Neuronal stem cell (in vitro differentiated cells): ENCODE measurements around the gene RETREG3.

ENCODE experiments used
- DNase-seq: peaks from one replicate; pipeline ENCODE4 v3.0.0-alpha.2; 2013; ENCODE audit warnings: low spot score
- H2AFZ ChIP-seq: one replicate; pipeline ENCODE4 v1.6.1; 2013; ENCODE audit warnings: mild to moderate bottlenecking, low read length, inconsistent platforms
- H2AK5ac ChIP-seq: 2 replicates; pipeline ENCODE4 v1.6.1; 2013; ENCODE audit warnings: low read depth, mild to moderate bottlenecking, inconsistent platforms, low read length, moderate library complexity, mixed read lengths
- H2BK120ac ChIP-seq: 2 replicates; pipeline ENCODE4 v1.6.1; 2013; ENCODE audit warnings: low read depth, mild to moderate bottlenecking, inconsistent platforms, low read length, moderate library complexity, mixed read lengths
- H2BK12ac ChIP-seq: one replicate; pipeline ENCODE4 v1.6.1; 2013; ENCODE audit warnings: low read length, inconsistent platforms
- H2BK15ac ChIP-seq: 2 replicates; pipeline ENCODE4 v1.6.1; 2013; ENCODE audit warnings: mild to moderate bottlenecking, low read length, inconsistent platforms, mixed read lengths
- H2BK5ac ChIP-seq: one replicate; pipeline ENCODE4 v1.6.1; 2013; ENCODE audit warnings: inconsistent platforms, mild to moderate bottlenecking, low read length, moderate library complexity
- H3K14ac ChIP-seq: one replicate; pipeline ENCODE4 v1.6.1; 2013; ENCODE audit warnings: low read length, inconsistent platforms
- H3K18ac ChIP-seq: 2 replicates; pipeline ENCODE4 v1.6.1; 2013; ENCODE audit warnings: low read length, inconsistent platforms
- H3K23ac ChIP-seq: 2 replicates; pipeline ENCODE4 v1.6.1; 2013; ENCODE audit warnings: low read depth, mild to moderate bottlenecking, mixed read lengths, low read length, inconsistent platforms; ENCODE audit not compliant: poor library complexity
- H3K27ac ChIP-seq: replicated peaks from 3 replicates; pipeline ENCODE4 v1.5.1; 2013; ENCODE audit warnings: low read length, inconsistent platforms
- H3K27me3 ChIP-seq, 3 experiments: 2 replicates each; pipeline ENCODE4 v1.6.1; 2013; ENCODE audit warnings: low read length in 3 of 3, mild to moderate bottlenecking in 2 of 3, inconsistent platforms in 1 of 3, low read depth in 1 of 3, mixed read lengths in 1 of 3, moderate library complexity in 1 of 3; ENCODE audit not compliant: control insufficient read depth in 3 of 3, insufficient read depth in 3 of 3
- H3K36me3 ChIP-seq, 2 donors: replicated peaks in 1 of 2; 2 replicates each; pipeline ENCODE4 v1.6.1; 2013; ENCODE audit warnings: low read length in 2 of 2; ENCODE audit not compliant: control insufficient read depth in 2 of 2, insufficient read depth in 2 of 2
- H3K4ac ChIP-seq: 2 replicates; pipeline ENCODE4 v1.6.1; 2013; ENCODE audit warnings: inconsistent platforms, mild to moderate bottlenecking, low read length, moderate library complexity
- H3K4me1 ChIP-seq, 2 donors: 1 replicate in 1 of 2; 2 replicates in 1 of 2; pipeline ENCODE4 v1.6.1; 2013; ENCODE audit warnings: low read length in 2 of 2, low read depth in 1 of 2; ENCODE audit not compliant: control insufficient read depth in 2 of 2, insufficient read depth in 1 of 2
- H3K4me2 ChIP-seq: one replicate; pipeline ENCODE4 v1.6.1; 2013; ENCODE audit warnings: mild to moderate bottlenecking, low read length, inconsistent platforms; ENCODE audit not compliant: insufficient read depth, poor library complexity, severe bottlenecking
- H3K4me3 ChIP-seq, 2 donors: 2 replicates each; pipeline ENCODE4 v1.5.1; 2013; ENCODE audit warnings: low read length in 2 of 2, mild to moderate bottlenecking in 2 of 2, inconsistent platforms in 1 of 2, moderate library complexity in 1 of 2
- H3K79me1 ChIP-seq: one replicate; pipeline ENCODE4 v1.6.1; 2013; ENCODE audit warnings: low read depth, mild to moderate bottlenecking, inconsistent platforms, low read length, moderate library complexity
- H3K9ac ChIP-seq: one replicate; pipeline ENCODE4 v1.6.1; 2013; ENCODE audit warnings: mild to moderate bottlenecking, low read depth, low read length, inconsistent platforms; ENCODE audit not compliant: poor library complexity
- H3K9me3 ChIP-seq, 2 donors: replicated peaks in 1 of 2; 2 replicates each; pipeline versions ENCODE3 to v1.6.1; 2013; ENCODE audit warnings: low read length in 2 of 2, mild to moderate bottlenecking in 2 of 2, inconsistent platforms in 1 of 2, low read depth in 1 of 2, mixed read lengths in 1 of 2, moderate library complexity in 1 of 2; ENCODE audit not compliant: control insufficient read depth in 2 of 2, insufficient read depth in 1 of 2
- H4K8ac ChIP-seq: one replicate; pipeline ENCODE4 v1.6.1; 2013; ENCODE audit warnings: low read depth, mild to moderate bottlenecking, inconsistent platforms, low read length, moderate library complexity
- H4K91ac ChIP-seq: one replicate; pipeline ENCODE4 v1.6.1; 2013; ENCODE audit warnings: low read length, low read depth, mild to moderate bottlenecking, inconsistent platforms; ENCODE audit not compliant: poor library complexity
- WGBS, 2 donors: extraction: QIAGEN DNeasy Blood & Tissue Kit; methylation state at CpG; one replicate each; pipeline ENCODE4 v1.1.7; 2013; ENCODE audit warnings: missing lambda C conversion rate in 2 of 2, mixed read lengths in 1 of 2; ENCODE audit not compliant: insufficient read length in 2 of 2, insufficient replicate concordance in 1 of 2; ENCODE audit errors: extremely low coverage in 2 of 2; 5-methylcytosine and 5-hydroxymethylcytosine counted together

Gene RETREG3

GRCh38 chr17:42577532-42578281, 31.5 kb downstream of the RETREG3 start, which contains the start of gene PSMC3IP:
Gene PSMC3IP (minus strand): TSS chr17:42577729. CDS start chr17:42577686, 43 bp downstream.
- no peak within 1 kb of the TSS for H4K8ac ChIP-seq
- no peak within 1 kb of the TSS for H2AK5ac ChIP-seq
- no peak within 1 kb of the TSS for H3K4ac ChIP-seq
- no peak within 1 kb of the TSS for H4K91ac ChIP-seq
- no peak within 1 kb of the TSS for H2BK120ac ChIP-seq
- H2BK12ac ChIP-seq = no peak within 1 kb of the TSS
- H2BK5ac ChIP-seq = peak within 1 kb of the TSS; percentile 2
- H3K4me2 ChIP-seq = peak within 1 kb of the TSS; percentile 67
- H3K27ac ChIP-seq = peak within 1 kb of the TSS; percentile 60
- no peak within 1 kb of the TSS for H2BK15ac ChIP-seq
- WGBS, 2 donors = no CpG with 5 or more reads among the region's 52 CpGs
- peaks cover 35 to 78% of the 10 kb centered on the region in 2 donors for H3K36me3 ChIP-seq
- no peaks in the 10 kb centered on the region for H3K27me3 ChIP-seq
- peak within 1 kb of the TSS; percentile 29 for H3K23ac ChIP-seq
- peak within 1 kb of the TSS; percentile 94 for H2AFZ ChIP-seq
- H3K79me1 ChIP-seq = peaks cover 3% of the 10 kb centered on the region
- peak within 1 kb of the TSS; percentile 92 to 98 for H3K4me3 ChIP-seq
- peak; percentile 88 for DNase-seq
- H3K4me1 ChIP-seq = peaks cover 0 to 12% of the 10 kb centered on the region in 2 donors
- H3K18ac ChIP-seq = peak within 1 kb of the TSS; percentile 85
- H3K14ac ChIP-seq = no peak within 1 kb of the TSS
- peak within 1 kb of the TSS; percentile 94 for H3K9ac ChIP-seq
- peaks cover 0 to 1% of the 10 kb centered on the region in 2 donors for H3K9me3 ChIP-seq

GRCh38 chr17:42577140-42577531, 32.0 kb downstream of the RETREG3 start:
- H3K9me3 ChIP-seq = no peaks in the 10 kb centered on the region
- H4K91ac ChIP-seq = no peak overlapping the region
- DNase-seq = peak; percentile 26
- no peak overlapping the region for H3K14ac ChIP-seq
- H3K27ac ChIP-seq = peak overlapping the region; percentile 38
- H3K4me2 ChIP-seq = peak overlapping the region; percentile 67
- WGBS, 2 donors = no CpG with 5 or more reads among the region's 18 CpGs
- peak overlapping the region; percentile 94 for H2AFZ ChIP-seq
- no peak overlapping the region for H2BK120ac ChIP-seq
- peaks cover 3% of the 10 kb centered on the region for H3K79me1 ChIP-seq
- H3K4me3 ChIP-seq = peak overlapping the region; percentile 83 to 98
- H4K8ac ChIP-seq = no peak overlapping the region
- no peak overlapping the region for H2BK15ac ChIP-seq
- no peak overlapping the region for H2AK5ac ChIP-seq
- H3K4ac ChIP-seq = no peak overlapping the region
- no peaks in the 10 kb centered on the region for H3K27me3 ChIP-seq
- H3K23ac ChIP-seq = peak overlapping the region; percentile 29
- peak overlapping the region; percentile 2 for H2BK5ac ChIP-seq
- H2BK12ac ChIP-seq = no peak overlapping the region
- peaks cover 0 to 12% of the 10 kb centered on the region in 2 donors for H3K4me1 ChIP-seq
- H3K9ac ChIP-seq = peak overlapping the region; percentile 94
- H3K36me3 ChIP-seq = peaks cover 34 to 78% of the 10 kb centered on the region in 2 donors
- H3K18ac ChIP-seq = peak overlapping the region; percentile 85

DNA sequence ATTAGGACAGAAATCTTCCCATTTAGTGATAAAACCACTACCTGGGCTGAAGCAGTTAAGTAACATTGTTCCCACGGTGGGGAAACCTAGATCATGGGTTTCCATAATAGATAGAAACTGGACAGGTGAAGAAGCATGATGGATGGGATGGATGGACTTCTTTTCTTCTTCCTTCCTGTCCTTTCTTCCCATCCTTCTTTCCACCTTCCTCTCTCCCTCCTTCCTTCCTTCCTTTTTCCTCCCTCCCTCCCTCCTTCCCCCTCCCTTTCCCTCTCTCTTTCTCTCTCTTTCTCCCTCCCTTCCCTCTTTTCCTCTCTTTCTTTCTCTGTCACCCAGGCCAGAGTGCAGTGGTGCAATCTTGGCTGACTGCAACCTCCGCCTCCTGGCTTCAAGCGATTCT, 34.7 kb downstream of the RETREG3 start:
- H3K23ac ChIP-seq = no peak overlapping the region
- peaks cover 0 to 12% of the 10 kb centered on the region in 2 donors for H3K4me1 ChIP-seq
- H3K27ac ChIP-seq = no peak overlapping the region
- H3K14ac ChIP-seq = no peak overlapping the region
- no peak overlapping the region for H2BK15ac ChIP-seq
- no peak overlapping the region for H3K4ac ChIP-seq
- no peak overlapping the region for H4K91ac ChIP-seq
- no peak overlapping the region for H3K9ac ChIP-seq
- H2AFZ ChIP-seq = no peak overlapping the region
- H3K4me3 ChIP-seq = no peak overlapping the region
- WGBS, 2 donors = no CpG with 5 or more reads among the region's 3 CpGs
- no peak overlapping the region for H2BK5ac ChIP-seq
- no peak overlapping the region for H2AK5ac ChIP-seq
- no peak overlapping the region for H3K18ac ChIP-seq
- no peaks in the 10 kb centered on the region for H3K9me3 ChIP-seq
- H3K36me3 ChIP-seq = peaks cover 39 to 79% of the 10 kb centered on the region in 2 donors
- H3K27me3 ChIP-seq = no peaks in the 10 kb centered on the region
- no peak overlapping the region for H2BK120ac ChIP-seq
- H3K79me1 ChIP-seq = peaks cover 3% of the 10 kb centered on the region
- no peak overlapping the region for H3K4me2 ChIP-seq
- H2BK12ac ChIP-seq = no peak overlapping the region
- no peak overlapping the region for H4K8ac ChIP-seq
- no peak for DNase-seq

- Histone ChIP-seq H3K27ac (no peak overlapping the region), H3K4me2 (no peak overlapping the region), H3K9me3 (no peaks in the 10 kb centered on the region), H2AK5ac (no peak overlapping the region), H2BK5ac (no peak overlapping the region), H3K9ac (no peak overlapping the region), H3K4me1 (peaks cover 0 to 8% of the 10 kb centered on the region in 2 donors), H3K14ac (no peak overlapping the region), H3K79me1 (peaks cover 6% of the 10 kb centered on the region), H3K36me3 (peaks cover 45 to 88% of the 10 kb centered on the region in 2 donors), H2AFZ (no peak overlapping the region), H2BK15ac (no peak overlapping the region), H4K91ac (no peak overlapping the region), H3K27me3 (no peaks in the 10 kb centered on the region), H4K8ac (no peak overlapping the region), H2BK12ac (no peak overlapping the region), H2BK120ac (no peak overlapping the region), H3K4me3 (no peak overlapping the region), H3K18ac (no peak overlapping the region), H3K4ac (no peak overlapping the region), H3K23ac (no peak overlapping the region)
- no CpG with 5 or more reads among the region's 4 CpGs for WGBS, 2 donors
- no peak for DNase-seq
Observed at GRCh38 chr17:42573095-42573494, 36.1 kb downstream of the RETREG3 start.
